Measurements from ENCODE around the gene CD33. TPM values are rescaled to one million over a fixed set of nuclear protein-coding genes. Genes with fewer than 3 reads are reported as not detected.

Gene CD33
- total and polyA plus RNA-seq, 9 of the 15 experiments (the other 6 are each of a cell fraction or from before 2014, with no cell fraction given) = 36.1 to 88.6 (median 49.6) TPM

DNA sequence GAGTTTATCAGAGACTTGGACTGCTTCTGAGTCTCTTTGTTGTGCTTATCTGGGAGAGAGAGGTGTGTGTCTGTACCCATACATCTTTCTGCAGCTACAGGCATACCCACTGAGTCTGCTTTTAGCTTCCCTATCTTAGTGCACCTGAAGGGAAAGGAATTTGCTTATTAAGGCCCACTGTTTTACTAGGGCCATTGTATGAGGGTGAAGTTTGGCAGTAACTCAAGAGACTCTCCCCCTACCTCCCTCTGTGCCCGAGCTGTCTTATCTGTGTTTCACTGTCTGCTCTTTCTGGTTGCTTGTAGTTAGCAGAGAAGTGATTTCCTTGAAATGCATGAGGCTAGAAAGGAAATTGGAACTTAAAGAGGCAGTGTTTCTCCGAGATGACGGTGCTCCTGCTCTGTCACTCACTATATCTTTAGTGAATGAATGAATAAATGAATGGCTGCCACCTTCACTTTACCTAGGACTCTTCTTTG, 678 bp upstream of the CD33 start (continued):
- TF ChIP-seq, protein P1, sequence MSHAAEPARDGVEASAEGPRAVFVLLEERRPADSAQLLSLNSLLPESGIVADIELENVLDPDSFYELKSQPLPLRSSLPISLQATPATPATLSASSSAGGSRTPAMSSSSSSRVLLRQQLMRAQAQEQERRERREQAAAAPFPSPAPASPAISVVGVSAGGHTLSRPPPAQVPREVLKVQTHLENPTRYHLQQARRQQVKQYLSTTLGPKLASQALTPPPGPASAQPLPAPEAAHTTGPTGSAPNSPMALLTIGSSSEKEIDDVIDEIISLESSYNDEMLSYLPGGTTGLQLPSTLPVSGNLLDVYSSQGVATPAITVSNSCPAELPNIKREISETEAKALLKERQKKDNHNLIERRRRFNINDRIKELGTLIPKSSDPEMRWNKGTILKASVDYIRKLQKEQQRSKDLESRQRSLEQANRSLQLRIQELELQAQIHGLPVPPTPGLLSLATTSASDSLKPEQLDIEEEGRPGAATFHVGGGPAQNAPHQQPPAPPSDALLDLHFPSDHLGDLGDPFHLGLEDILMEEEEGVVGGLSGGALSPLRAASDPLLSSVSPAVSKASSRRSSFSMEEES (CRISPR knock-in tag; IDR thresholded peaks at IDR 0.05) = no peak
- TF ChIP-seq, protein P2, sequence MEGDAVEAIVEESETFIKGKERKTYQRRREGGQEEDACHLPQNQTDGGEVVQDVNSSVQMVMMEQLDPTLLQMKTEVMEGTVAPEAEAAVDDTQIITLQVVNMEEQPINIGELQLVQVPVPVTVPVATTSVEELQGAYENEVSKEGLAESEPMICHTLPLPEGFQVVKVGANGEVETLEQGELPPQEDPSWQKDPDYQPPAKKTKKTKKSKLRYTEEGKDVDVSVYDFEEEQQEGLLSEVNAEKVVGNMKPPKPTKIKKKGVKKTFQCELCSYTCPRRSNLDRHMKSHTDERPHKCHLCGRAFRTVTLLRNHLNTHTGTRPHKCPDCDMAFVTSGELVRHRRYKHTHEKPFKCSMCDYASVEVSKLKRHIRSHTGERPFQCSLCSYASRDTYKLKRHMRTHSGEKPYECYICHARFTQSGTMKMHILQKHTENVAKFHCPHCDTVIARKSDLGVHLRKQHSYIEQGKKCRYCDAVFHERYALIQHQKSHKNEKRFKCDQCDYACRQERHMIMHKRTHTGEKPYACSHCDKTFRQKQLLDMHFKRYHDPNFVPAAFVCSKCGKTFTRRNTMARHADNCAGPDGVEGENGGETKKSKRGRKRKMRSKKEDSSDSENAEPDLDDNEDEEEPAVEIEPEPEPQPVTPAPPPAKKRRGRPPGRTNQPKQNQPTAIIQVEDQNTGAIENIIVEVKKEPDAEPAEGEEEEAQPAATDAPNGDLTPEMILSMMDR (IDR thresholded peaks at IDR 0.05 in 2 of 3, conservative IDR thresholded peaks at IDR 0.05 in 1 of 3; ENCODE audit: insufficient read depth in 2 of 3, low read depth in 1 of 3, low read length in 3 of 3) = no peak
- peak; percentile 89 for TF ChIP-seq TAL1 (IDR thresholded peaks at IDR 0.05)
- TF ChIP-seq GATA2 (CRISPR knock-in tag; IDR thresholded peaks at IDR 0.05) = peak; percentile 87
- TF ChIP-seq ZSCAN32 (CRISPR knock-in tag; IDR thresholded peaks at IDR 0.05) = no peak
- no peak for TF ChIP-seq MED1 (CRISPR knock-in tag; IDR thresholded peaks at IDR 0.05; ENCODE audit: borderline replicate concordance)
- TF ChIP-seq RFX7 (CRISPR knock-in tag; IDR thresholded peaks at IDR 0.05) = no peak
- no peak for TF ChIP-seq RB1 (IDR thresholded peaks at IDR 0.05; ENCODE audit: low read depth)
- TF ChIP-seq, protein P3, sequence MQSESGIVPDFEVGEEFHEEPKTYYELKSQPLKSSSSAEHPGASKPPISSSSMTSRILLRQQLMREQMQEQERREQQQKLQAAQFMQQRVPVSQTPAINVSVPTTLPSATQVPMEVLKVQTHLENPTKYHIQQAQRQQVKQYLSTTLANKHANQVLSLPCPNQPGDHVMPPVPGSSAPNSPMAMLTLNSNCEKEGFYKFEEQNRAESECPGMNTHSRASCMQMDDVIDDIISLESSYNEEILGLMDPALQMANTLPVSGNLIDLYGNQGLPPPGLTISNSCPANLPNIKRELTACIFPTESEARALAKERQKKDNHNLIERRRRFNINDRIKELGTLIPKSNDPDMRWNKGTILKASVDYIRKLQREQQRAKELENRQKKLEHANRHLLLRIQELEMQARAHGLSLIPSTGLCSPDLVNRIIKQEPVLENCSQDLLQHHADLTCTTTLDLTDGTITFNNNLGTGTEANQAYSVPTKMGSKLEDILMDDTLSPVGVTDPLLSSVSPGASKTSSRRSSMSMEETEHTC (IDR thresholded peaks at IDR 0.05) = no peak
- no peak for TF ChIP-seq HSF4 (CRISPR knock-in tag; IDR thresholded peaks at IDR 0.05; ENCODE audit: borderline replicate concordance)
- no peak for TF ChIP-seq CHD4 (IDR thresholded peaks at IDR 0.05; ENCODE audit: insufficient read depth, insufficient replicate concordance, low read depth, low read length, poor library complexity, severe bottlenecking)
- no peak for TF ChIP-seq NFE2L1 (tag; IDR thresholded peaks at IDR 0.05; ENCODE audit: borderline replicate concordance, low read depth)
- no peak for TF ChIP-seq RBM39 (optimal IDR thresholded peaks at IDR 0.05; ENCODE audit: low read depth, low read length)
- TF ChIP-seq, protein P4, sequence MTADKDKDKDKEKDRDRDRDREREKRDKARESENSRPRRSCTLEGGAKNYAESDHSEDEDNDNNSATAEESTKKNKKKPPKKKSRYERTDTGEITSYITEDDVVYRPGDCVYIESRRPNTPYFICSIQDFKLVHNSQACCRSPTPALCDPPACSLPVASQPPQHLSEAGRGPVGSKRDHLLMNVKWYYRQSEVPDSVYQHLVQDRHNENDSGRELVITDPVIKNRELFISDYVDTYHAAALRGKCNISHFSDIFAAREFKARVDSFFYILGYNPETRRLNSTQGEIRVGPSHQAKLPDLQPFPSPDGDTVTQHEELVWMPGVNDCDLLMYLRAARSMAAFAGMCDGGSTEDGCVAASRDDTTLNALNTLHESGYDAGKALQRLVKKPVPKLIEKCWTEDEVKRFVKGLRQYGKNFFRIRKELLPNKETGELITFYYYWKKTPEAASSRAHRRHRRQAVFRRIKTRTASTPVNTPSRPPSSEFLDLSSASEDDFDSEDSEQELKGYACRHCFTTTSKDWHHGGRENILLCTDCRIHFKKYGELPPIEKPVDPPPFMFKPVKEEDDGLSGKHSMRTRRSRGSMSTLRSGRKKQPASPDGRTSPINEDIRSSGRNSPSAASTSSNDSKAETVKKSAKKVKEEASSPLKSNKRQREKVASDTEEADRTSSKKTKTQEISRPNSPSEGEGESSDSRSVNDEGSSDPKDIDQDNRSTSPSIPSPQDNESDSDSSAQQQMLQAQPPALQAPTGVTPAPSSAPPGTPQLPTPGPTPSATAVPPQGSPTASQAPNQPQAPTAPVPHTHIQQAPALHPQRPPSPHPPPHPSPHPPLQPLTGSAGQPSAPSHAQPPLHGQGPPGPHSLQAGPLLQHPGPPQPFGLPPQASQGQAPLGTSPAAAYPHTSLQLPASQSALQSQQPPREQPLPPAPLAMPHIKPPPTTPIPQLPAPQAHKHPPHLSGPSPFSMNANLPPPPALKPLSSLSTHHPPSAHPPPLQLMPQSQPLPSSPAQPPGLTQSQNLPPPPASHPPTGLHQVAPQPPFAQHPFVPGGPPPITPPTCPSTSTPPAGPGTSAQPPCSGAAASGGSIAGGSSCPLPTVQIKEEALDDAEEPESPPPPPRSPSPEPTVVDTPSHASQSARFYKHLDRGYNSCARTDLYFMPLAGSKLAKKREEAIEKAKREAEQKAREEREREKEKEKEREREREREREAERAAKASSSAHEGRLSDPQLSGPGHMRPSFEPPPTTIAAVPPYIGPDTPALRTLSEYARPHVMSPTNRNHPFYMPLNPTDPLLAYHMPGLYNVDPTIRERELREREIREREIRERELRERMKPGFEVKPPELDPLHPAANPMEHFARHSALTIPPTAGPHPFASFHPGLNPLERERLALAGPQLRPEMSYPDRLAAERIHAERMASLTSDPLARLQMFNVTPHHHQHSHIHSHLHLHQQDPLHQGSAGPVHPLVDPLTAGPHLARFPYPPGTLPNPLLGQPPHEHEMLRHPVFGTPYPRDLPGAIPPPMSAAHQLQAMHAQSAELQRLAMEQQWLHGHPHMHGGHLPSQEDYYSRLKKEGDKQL (CRISPR knock-in tag; IDR thresholded peaks at IDR 0.05; ENCODE audit: borderline replicate concordance) = no peak
- TF ChIP-seq ZNF174 (CRISPR knock-in tag; IDR thresholded peaks at IDR 0.05) = no peak
- peak; percentile 92 for TF ChIP-seq NCOR1 (IDR thresholded peaks at IDR 0.05)
- TF ChIP-seq DPF2 (IDR thresholded peaks at IDR 0.05) = peak; percentile 82
- TF ChIP-seq PCBP2 (IDR thresholded peaks at IDR 0.05; ENCODE audit: low read depth, low read length, poor library complexity, severe bottlenecking) = no peak
- peak; percentile 55 to 62; a peak in 2 of 4 replicates for TF ChIP-seq TRIM24 (IDR thresholded peaks at IDR 0.05)
